KG1 (cell line): ENCODE measurements around the gene GABRG1.

ENCODE experiments used
- DNase-seq: peaks from one replicate; lab custom pipeline; 2025; lab: John Stamatoyannopoulos, UW

Gene GABRG1

GRCh38 chr4:46123913-46124755 is at the start of gene GABRG1:
Gene GABRG1 (minus strand): TSS chr4:46124054. CDS start chr4:46123913, 141 bp downstream.
- no peak for DNase-seq

DNA sequence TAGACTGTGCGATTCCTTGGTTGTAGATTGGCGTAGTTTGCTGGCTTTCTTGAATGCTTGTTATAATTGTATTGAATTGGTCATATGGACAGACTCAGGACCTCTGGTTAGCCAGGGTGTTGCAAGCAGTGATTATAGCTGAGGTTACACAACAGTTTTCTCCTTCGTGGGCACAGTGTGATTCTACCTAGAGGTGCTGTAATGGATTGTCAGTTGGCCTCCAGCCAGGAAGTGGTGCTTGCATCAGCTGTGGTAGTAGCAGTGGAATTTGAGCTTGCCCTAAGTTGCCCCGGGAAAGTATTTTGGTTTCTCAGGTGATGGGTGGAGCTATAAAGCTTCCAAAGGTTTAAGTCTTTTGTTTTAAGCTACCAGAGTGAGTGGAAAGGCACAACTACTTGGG is 23.1 kb upstream of the GABRG1 start:
- no peak for DNase-seq

GRCh38 chr4:46131498-46132057 is 7.7 kb upstream of the GABRG1 start:
- DNase-seq = no peak

- DNase-seq = no peak
Observed at GRCh38 chr4:46124773-46125413, 1.0 kb upstream of the GABRG1 start.

DNA sequence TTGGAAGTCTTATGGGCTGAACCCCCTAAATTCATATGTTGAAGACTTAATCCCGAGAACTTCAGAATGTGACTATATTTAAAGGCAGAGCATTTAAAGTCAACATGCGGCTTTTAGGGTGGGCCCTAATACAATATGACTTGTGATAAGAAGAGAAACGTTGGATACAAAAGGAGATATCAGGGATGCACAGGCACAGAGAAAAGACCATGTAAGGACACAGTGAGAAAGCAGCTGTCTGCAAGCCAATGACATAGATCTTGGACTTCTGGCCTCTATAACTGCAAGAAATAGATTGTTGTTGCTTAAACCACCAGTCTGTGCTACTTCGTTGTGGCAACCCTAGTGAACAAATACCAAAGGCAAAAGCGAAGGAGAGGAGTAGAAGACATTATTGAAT is 42.2 kb downstream of the GABRG1 start:
- DNase-seq = no peak

DNA sequence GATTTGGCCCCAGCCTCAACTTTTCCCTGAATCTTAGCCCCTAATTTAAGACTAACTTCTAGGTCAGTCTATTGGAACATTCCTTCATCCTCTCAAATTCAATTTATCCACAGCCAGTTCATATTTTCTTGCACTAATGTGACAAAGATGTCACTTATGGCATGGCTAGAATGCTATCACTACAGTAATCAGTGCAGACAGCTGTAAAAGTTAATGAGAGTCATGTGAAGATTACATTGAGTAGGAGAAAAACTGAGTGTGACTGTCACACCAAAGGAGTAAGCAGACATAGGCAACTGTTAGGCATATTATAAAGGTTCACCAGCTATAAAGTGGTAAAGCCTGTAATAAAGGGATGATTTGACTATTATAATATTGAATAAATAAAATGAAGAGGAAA is 42.6 kb downstream of the GABRG1 start:
- DNase-seq = no peak

- no peak for DNase-seq
Observed at GRCh38 chr4:46073778-46074177, 50.1 kb downstream of the GABRG1 start.

- no peak for DNase-seq
Observed at GRCh38 chr4:46051392-46051791, 72.5 kb downstream of the GABRG1 start.

DNA sequence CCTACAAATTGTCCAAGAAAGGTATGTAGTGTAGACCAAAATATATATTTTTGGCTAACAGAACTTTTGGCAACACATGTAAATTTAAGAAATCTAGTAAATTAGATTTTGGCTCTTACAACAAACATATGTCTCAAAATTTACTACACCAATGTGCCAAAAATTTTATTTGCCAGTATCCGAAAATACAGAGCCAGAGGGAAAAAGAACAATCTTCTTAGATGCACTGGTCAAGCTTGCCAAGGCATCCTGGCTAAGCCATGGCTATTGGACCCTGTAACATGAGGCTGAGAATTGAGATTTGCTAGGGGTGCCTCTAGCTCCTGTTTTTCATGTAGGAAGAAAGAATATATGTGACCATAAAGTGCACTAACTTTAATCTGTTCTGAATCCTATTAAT is 91.8 kb downstream of the GABRG1 start:
- no peak for DNase-seq

DNA sequence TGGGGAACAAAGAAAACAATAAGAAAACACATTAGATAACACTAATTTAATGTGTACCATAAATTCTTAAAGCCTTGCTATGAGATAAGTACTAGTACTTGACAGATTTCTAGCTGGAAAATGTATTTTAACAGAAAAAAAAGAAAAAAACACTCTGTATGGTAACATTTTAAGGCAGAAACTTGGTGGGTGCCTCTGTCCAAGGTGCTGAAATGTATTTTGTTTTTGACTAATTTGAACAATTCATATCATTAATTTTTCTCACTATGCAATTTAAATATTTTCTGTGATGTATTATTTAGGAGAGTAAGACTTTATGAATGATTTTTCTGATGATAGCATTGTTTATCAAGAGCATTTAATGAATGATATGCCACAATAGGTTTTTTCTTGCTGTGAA is 107.5 kb downstream of the GABRG1 start:
- no peak for DNase-seq

GRCh38 chr4:45992728-45993127 is 131.1 kb downstream of the GABRG1 start:
- no peak for DNase-seq

- no peak for DNase-seq
Observed at GRCh38 chr4:45989775-45990174, 134.1 kb downstream of the GABRG1 start.

GRCh38 chr4:45987858-45988257 is 136.0 kb downstream of the GABRG1 start:
- no peak for DNase-seq
